AG04449 (cell line): ENCODE results near the gene NDUFAF5.

Source experiments
- CTCF ChIA-PET: fragments of 350-600 bp; formaldehyde crosslinking; extraction: SDS; loops from one replicate; lab custom pipeline; 2021; ENCODE audit warnings: antibody characterized with exemption; lab: Yijun Ruan, JAX
- POLR2A ChIA-PET: fragments of 400-600, 350-600 bp; formaldehyde crosslinking; extraction: SDS; loops from one replicate; lab custom pipeline; 2020; ENCODE audit warnings: antibody characterized with exemption, inconsistent platforms; lab: Yijun Ruan, JAX
- DNase-seq: peaks from one replicate; pipeline ENCODE4 v3.0.0-alpha.2; 2010; ENCODE audit warnings: low read depth, low spot score
- H3K4me3 ChIP-seq: 2 replicates; pipeline ENCODE4 v1.5.1; 2011; ENCODE audit warnings: low read depth, mild to moderate bottlenecking, control low read depth, low read length
- CTCF ChIP-seq: IDR thresholded peaks from one replicate; pipeline ENCODE4 v1.5.1; 2011; ENCODE audit warnings: mild to moderate bottlenecking, moderate library complexity, low read length, control low read depth, inconsistent platforms; ENCODE audit not compliant: insufficient read depth; ENCODE audit errors: missing control alignments

Gene NDUFAF5

DNA sequence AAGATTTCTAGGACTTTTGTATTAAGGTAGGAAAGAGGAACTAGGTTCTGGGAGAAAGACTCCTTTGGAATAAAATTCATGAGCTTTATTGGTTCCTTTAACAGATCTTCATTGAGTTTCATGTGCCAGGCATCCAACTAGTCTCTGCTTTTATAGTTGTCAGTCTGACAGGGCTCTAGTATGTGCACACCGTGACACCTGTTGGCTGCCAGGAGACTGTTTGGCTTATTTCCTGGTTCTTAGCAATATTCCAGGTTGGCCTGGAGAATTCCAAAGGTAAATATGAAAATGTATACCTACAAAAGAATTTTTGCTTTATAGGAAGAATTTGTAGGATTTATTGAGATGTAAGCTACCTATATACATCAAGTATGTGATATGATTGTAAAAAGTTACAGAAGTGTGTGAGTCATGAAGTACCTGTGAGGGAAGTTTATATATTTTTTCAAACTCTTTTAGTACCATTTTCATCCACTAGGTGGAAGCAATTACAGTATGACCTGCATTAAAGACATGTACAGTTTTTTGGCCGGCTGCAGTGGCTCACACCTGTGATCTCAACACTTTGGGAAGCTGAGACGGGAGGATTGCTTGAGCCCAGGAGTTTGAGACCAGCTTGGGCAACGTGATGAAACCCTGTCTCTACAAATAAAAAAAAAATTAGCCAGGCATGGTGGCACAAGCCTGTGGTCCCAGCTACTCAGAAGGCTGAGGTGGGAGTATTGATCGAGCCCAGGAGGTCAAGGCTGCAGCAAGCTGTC lies 35.2 kb downstream of the NDUFAF5 start:
- ChIA-PET POLR2A (no interaction called here), CTCF (interaction anchor here (0.6 to 7.1 kb wide), 34 partner anchors 10 to 302 kb away, joined by 3 to 127 read pairs (median 4); no protein-coding TSS in a partner anchor)
- TF ChIP-seq CTCF: peak; percentile 22
- no peak overlapping the region for H3K4me3 ChIP-seq
- no peak for DNase-seq

DNA sequence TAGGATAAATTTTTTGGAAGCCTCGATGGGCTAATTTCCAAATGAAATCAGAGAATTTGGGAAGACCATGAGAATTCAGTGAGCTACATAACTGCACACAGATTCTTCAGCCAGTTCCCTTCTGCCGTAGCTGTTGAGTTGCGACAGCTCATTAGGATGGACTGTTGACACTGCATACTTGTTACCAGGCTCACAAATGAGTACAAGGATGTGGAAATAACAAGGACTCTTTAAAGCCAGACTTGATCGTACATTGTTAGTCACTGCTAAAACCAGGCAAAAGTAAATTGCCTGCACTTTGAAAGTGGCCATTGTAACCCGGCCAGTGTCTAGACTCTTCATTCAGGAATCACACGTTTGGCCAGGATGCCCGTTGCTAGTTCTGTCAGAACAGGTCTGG lies 37.0 kb downstream of the NDUFAF5 start:
- DNase-seq: peak; percentile 10
- TF ChIP-seq CTCF: no peak
- no peak overlapping the region for H3K4me3 ChIP-seq
- ChIA-PET POLR2A (no interaction called here), CTCF (interaction anchor here (1.2 to 7.1 kb wide), 4 partner anchors 22 to 233 kb away, joined by 3 to 127 read pairs (median 4); no protein-coding TSS in a partner anchor)

DNA sequence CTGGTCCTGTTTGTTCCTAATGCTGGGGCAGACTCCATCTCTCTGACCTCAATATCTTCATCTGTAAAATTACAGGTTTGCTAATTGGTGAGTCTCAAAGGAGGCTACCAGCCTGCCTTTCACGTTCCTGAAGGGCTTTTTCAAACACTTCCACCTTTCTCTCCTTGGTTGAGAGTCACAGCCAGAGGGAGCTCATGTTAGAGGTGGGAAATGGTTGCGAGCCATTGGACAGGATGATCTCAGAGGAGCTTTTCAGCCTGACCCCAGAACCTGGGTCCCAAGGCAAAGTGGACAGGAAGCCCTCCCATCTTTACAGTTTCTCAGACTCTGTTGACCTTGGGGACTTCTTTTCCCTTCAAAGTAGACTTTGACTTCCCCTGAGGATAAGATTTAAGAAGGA lies 37.6 kb downstream of the NDUFAF5 start:
- POLR2A ChIA-PET: no interaction called here
- TF ChIP-seq CTCF: no peak
- CTCF ChIA-PET: interaction anchor here (0.6 to 2.4 kb wide), 4 partner anchors 9 to 232 kb away, joined by 3 to 16 read pairs (median 3); no protein-coding TSS in a partner anchor
- DNase-seq: no peak
- H3K4me3 ChIP-seq: no peak overlapping the region

DNA sequence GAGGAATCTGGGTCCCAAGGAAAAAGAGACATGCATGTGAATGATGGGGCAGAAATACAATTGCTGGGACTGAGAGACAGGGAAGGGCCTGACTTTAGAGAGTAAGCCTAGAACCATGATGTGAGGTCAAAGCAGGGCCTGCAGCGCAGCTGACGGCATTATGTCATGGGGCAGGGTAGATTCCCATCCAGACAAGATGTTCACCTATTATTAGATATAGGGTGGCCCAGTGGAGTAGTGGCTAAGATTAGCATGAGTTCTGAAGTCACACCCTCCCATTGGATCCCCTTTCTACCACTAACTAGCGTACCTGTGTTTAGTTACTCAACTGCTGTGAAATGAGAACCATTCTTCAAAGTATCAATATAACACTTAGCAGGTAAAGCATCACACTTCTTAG lies 39.6 kb downstream of the NDUFAF5 start:
- POLR2A ChIA-PET: no interaction called here
- no peak for DNase-seq
- CTCF ChIA-PET: interaction anchor here (2.4 kb wide), 1 partner anchor 230 kb away, joined by 16 read pairs; no protein-coding TSS in a partner anchor

GRCh38 chr20:13825465-13825864 lies 40.6 kb downstream of the NDUFAF5 start:
- no peak overlapping the region for H3K4me3 ChIP-seq
- CTCF ChIA-PET: interaction anchor here (1.4 to 1.9 kb wide), 2 partner anchors 9 to 229 kb away, joined by 4 to 6 read pairs; no protein-coding TSS in a partner anchor
- POLR2A ChIA-PET: no interaction called here
- no peak for DNase-seq
- no peak for TF ChIP-seq CTCF

More for the DNA sequence above, 39.6 kb downstream of the NDUFAF5 start:
- TF ChIP-seq CTCF: no peak
- no peak overlapping the region for H3K4me3 ChIP-seq

- no peak for DNase-seq
- ChIA-PET CTCF (interaction anchor here (1.0 to 4.4 kb wide), 2 partner anchors 12 to 225 kb away, joined by 3 to 19 read pairs; no protein-coding TSS in a partner anchor), POLR2A (no interaction called here)
- no peak for TF ChIP-seq CTCF
- H3K4me3 ChIP-seq: no peak overlapping the region
These were observed 46.6 kb downstream of the NDUFAF5 start for GRCh38 chr20:13831476-13831875.
